ENCODE data around the gene JAKMIP1.
"Not testable (repeated sequence)": the region's sequence is repeated elsewhere in the genome, so short reads cannot be mapped to it uniquely, and the experiment has no call there.

The JAKMIP1 gene

DNA sequence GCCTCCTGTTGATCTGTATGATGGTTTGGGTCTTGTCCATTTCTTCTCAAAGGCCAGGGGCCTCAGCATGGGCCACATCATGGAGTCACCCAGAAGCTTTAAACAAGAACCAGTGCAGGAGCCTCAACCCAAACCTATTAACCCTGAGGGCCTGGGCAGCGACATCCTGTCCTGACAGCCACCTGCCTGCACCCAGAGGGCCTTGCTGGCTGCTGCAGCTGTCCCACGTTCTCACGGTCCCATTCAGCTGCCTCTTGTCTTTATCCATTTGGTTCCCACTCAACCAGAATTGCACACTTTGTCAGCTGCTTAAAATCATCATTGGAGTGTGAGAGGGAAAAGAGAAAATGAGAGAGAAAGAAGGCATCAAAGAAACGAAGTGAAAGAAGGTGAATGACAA, 203.7 kb downstream of the JAKMIP1 start:
- no peak for DNase-seq

DNA sequence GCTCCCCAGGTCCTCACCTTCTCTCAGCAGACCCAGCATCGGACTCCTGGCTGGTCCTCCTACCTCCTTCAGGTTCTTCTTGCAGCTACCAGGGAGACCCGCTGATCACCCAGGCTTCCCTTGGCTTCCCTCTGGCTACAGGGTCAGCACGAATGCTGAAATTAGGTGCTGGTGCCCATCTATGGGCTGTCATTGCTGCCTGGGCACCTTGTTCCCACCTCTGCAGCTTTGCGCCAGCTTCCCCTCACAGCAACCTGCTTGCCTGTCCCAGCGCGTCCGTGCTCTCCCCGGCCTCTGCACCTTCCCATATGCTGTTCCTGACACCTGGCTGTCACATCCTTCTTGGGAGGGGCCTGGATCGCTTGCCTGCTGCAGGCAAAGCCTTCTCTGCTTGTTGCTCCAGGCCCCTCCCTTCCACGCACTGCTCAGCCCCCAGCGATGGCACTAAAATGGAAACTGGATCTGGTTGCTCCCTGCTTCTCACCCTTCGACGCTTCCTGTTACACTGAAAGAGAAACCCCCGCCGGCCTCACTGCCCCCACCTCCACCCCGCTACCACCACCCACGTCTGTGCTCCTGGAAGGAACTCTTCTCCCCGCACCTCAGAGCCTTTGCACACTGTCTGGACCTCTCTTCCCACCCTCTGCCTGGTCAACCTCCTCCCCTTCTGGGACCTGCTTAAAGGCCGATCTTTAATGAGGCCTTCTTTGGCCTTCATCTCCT, 204.3 kb downstream of the JAKMIP1 start:
- no peak for DNase-seq

DNA sequence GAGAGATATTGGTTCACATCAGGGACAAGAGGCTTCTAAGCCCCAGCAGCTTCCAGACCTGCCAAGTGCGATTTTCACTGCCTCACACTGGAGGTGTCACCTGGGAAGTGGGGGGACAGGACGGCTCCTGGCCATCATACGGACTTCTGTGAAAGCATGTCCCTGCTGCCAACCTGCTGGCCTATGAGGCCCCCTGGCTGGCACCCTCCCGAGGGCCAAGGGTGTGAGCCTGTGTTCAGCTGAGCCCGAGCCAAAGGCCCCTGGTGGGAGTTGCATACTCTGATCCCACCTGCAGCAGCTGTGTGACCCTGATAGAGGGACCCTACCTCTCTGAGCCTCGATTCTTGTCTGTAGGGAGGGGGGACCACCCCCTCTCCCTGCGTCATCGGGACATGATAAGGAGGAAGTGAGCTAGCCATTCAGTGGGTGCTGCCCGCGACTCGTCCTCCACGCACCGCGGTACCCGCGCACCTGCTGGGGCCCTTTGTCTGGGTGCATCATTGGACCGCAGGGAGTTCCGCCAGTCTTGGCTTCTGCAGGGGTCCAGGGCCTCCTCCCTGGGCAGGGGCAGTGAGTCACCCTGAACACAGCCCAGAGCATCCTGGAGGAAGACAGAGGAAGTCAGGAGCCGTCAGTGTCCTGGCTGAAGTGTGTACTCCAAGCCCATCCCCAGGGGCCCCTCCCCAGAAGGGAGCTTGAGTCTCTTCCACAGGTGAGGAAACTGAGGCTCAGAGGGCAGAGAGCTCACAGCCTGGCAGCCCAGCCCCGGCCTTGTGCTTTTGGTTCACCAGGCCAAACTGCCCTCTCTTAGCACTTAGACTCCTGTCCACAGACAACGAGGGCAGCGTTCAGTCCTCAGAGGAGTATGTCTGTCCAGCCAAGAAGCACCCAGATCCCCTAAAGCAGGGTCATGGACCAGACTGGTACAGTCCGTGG, 206.2 kb downstream of the JAKMIP1 start:
- no peak for DNase-seq

GRCh38 chr4:5993346-5993745, 207.0 kb downstream of the JAKMIP1 start:
- not testable (repeated sequence) for DNase-seq

- no peak for DNase-seq
These were observed 207.5 kb downstream of the JAKMIP1 start for GRCh38 chr4:5992828-5993321.

GRCh38 chr4:5992171-5992827, 208.1 kb downstream of the JAKMIP1 start:
- no peak for DNase-seq

DNA sequence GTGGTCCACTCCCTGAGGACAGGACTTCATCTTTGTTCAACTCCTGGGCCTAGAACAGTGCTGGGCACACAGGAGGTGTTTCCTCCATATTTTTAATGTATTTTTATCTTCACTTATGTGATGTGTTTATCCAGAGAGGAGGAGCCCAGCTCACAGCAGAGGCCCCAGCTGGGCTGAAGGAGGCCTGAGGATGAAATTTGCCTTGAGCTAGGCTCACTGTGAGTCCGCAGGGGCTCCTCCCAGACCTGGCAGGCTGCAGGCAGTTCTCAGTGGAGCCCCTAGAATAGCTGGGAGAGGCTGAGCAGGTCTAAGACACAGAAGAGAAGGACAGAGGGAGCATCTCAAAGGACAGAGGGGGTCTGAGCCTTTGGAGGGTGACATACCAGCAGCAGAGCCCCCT, 208.9 kb downstream of the JAKMIP1 start:
- no peak for DNase-seq

- no peak for DNase-seq
These were observed 209.7 kb downstream of the JAKMIP1 start for GRCh38 chr4:5990446-5991160.

DNA sequence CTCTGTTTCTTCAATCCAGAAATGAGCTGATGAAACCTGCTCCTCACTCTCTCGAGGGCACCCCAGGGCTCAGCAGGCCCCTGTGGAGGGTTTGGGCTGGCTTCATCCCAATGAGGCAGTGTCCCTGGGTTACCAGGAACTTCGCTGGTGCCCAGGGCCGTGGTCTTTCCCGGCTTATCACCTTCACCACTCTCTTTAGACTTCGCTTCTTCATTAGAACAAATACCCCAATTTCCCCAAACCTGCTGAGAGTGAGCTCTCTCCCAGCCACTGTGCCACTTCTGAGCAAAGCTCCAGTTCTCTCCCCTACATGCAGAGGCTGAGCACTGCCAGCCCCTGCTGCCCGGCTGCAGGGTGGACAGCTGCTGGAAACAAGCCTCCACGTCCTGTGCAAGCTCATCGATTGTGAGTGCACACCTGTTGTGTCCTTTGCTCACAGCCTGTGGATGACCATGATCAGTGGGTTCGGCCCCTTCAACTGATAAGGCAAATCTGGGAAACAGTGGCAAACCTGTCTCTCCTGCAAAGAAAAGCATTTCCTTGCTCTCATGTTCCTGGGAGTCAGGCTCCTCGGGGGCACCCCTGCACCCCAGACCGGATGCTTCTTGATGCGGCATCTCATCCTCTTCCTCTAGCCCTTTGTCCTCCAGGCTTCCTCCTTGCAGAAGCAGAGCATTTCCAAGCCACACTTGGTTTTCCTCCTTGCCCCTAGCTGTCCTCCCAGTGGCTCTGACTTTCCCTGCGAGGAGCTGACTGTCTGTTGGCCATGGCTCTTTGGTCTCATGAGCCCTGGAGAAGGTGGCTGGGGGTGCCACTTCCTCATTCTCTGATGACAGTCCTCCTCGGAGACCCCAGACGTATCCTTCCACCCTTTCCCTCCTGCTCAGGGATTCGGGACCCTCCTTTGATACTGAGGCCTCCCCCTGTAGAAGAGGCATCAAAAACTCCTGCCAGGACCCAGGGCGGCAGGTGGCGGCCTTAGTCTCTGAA, 210.8 kb downstream of the JAKMIP1 start:
- no peak for DNase-seq

GRCh38 chr4:5988086-5988845, 212.1 kb downstream of the JAKMIP1 start:
- DNase-seq: peak in 1 of 51 donors; percentile 9

DNA sequence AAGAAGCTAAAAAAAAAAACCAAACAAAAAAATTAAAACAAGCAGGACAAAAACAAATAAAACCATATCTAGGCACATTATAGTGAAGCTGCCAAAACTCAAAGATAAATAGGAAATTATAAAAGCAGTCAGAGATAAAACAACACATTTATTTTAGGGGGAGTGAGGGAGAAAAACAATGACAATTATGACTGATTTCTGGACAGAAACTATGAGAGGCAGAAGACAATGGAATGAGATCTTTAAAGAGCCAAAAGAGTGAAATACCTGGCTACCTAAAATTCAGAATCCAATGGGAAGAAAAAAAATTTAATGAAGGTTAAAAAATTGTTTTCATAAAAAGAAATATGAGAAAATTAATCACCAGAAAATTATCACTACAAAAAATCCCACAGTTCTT, 215.5 kb downstream of the JAKMIP1 start:
- no peak for DNase-seq

DNA sequence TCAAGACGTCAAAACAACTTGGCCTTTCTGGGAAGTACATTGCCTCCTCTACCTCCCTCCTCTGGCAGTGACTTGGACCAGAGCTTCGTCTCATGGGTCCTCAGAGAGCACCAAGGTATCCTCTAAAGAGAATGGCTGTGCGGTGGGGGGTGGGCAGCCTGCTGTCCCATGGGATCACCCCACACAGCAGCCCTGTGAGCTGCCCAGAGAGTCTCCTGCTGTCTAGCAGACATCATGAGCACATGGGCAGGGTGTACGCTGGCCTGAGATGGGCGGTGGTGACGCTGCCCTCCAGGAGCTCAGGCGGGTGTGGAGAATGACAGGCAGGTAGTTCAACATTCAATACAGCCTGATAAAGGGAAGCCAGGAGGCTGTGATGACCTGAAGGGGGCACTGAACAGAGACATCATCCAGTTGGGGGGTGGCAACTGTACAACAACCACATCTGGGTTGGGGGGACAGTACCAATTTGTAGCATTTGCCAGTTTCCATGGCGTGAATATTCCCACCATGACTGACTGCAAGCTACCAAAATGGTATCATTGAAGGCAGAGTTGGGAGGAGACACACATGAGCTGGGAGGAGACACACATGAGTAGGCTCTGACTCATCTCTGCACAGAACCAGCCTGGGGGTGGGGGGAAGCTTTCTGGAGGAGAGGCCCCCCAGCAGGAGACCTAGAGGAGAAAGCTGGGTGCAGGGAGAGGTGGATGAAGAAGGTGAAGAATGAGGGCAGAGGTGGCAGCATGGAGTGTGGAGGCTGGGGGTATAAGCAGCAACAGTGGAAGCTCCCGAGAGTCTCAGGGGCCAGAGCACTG, 218.0 kb downstream of the JAKMIP1 start:
- DNase-seq: peak in 1 of 51 donors; percentile 27

GRCh38 chr4:5980436-5981155, 219.8 kb downstream of the JAKMIP1 start:
- DNase-seq: no peak

DNA sequence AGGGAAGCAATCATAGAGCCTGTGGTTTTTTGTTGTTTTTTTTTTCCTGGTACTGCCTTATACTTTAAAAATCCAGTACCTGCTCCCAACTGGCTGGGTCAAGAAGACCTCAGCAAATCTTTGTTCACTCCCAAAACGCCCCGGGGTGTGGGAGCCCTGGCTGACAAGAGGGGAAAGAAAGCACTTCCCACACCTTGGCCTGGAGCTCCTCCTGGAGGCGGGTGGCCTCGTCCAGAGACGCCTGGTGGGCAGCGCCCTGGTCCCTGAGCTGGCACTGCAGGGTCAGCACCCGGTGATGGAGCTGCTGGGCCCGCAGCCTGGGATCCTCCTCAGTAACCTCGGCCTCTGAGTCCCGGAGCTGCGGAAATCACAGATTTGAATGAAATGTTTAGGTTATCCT, 220.4 kb downstream of the JAKMIP1 start:
- DNase-seq: no peak

DNA sequence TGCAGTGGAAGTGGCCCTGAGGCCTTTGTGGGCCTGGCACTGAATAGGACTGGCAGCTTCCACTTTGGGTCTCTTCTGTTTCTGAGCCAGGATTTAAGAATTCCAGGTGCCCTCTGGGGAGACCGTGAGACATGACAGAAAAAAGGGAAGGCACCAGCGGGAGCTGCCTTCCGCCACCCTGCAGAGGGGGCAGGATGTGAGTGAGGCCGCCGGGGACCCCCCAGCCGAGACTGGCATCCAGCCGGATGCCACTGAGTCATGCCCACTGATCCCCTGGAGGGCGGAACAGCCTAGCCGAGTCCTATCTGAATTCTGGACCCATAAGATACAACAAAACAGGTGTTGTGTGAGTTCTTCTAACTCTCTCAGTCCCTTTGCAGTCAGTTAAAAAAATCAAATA, 223.4 kb downstream of the JAKMIP1 start:
- DNase-seq: no peak

- no peak for DNase-seq
These were observed 223.9 kb downstream of the JAKMIP1 start for GRCh38 chr4:5976431-5976830.
